ENCODE measurements around the gene SULF2. TPM values are rescaled to one million over a fixed set of nuclear protein-coding genes. Genes with fewer than 3 reads are reported as not detected.

SULF2 gene
- total RNA-seq, result 66.4 and 77.9 TPM in 2 replicates

GRCh38 chr20:47785311-47785853, at the start of gene SULF2:
SULF2 (minus strand) TSS chr20:47785481; CDS start chr20:47757363, 28,118 bp downstream.

Data from endothelial cell of coronary artery (primary cell).